ENCODE results near the gene CCNL1.

CCNL1 gene

GRCh38 chr3:157142315-157142714 is 17.6 kb downstream of the CCNL1 start:
- H3K4me3 ChIP-seq (ENCODE audit: low read length) = no peak overlapping the region
- TF ChIP-seq, protein P1, sequence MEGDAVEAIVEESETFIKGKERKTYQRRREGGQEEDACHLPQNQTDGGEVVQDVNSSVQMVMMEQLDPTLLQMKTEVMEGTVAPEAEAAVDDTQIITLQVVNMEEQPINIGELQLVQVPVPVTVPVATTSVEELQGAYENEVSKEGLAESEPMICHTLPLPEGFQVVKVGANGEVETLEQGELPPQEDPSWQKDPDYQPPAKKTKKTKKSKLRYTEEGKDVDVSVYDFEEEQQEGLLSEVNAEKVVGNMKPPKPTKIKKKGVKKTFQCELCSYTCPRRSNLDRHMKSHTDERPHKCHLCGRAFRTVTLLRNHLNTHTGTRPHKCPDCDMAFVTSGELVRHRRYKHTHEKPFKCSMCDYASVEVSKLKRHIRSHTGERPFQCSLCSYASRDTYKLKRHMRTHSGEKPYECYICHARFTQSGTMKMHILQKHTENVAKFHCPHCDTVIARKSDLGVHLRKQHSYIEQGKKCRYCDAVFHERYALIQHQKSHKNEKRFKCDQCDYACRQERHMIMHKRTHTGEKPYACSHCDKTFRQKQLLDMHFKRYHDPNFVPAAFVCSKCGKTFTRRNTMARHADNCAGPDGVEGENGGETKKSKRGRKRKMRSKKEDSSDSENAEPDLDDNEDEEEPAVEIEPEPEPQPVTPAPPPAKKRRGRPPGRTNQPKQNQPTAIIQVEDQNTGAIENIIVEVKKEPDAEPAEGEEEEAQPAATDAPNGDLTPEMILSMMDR (conservative IDR thresholded peaks at IDR 0.05; ENCODE audit: low read depth, low read length) = no peak
- no peak for DNase-seq (ENCODE audit: low read depth)

GRCh38 chr3:157139938-157140534 is 19.9 kb downstream of the CCNL1 start:
- TF ChIP-seq, protein P1 (conservative IDR thresholded peaks at IDR 0.05; ENCODE audit: low read depth, low read length) = no peak
- no peak overlapping the region for H3K4me3 ChIP-seq (ENCODE audit: low read length)
- DNase-seq (ENCODE audit: low read depth) = no peak

GRCh38 chr3:157136647-157137387 is 23.1 kb downstream of the CCNL1 start:
- no peak overlapping the region for H3K4me3 ChIP-seq (ENCODE audit: low read length)
- TF ChIP-seq, protein P1 (conservative IDR thresholded peaks at IDR 0.05; ENCODE audit: low read depth, low read length) = no peak
- peak; percentile 75 for DNase-seq (ENCODE audit: low read depth)

- no peak for DNase-seq (ENCODE audit: low read depth)
- TF ChIP-seq, protein P1 (conservative IDR thresholded peaks at IDR 0.05; ENCODE audit: low read depth, low read length) = peak; percentile 30
- no peak overlapping the region for H3K4me3 ChIP-seq (ENCODE audit: low read length)
Observed at GRCh38 chr3:157135671-157136396, 24.1 kb downstream of the CCNL1 start.

- H3K4me3 ChIP-seq (ENCODE audit: low read length) = no peak overlapping the region
- no peak for DNase-seq (ENCODE audit: low read depth)
- TF ChIP-seq, protein P1 (conservative IDR thresholded peaks at IDR 0.05; ENCODE audit: low read depth, low read length) = no peak
Observed at GRCh38 chr3:157134620-157135191, 25.2 kb downstream of the CCNL1 start.

DNA sequence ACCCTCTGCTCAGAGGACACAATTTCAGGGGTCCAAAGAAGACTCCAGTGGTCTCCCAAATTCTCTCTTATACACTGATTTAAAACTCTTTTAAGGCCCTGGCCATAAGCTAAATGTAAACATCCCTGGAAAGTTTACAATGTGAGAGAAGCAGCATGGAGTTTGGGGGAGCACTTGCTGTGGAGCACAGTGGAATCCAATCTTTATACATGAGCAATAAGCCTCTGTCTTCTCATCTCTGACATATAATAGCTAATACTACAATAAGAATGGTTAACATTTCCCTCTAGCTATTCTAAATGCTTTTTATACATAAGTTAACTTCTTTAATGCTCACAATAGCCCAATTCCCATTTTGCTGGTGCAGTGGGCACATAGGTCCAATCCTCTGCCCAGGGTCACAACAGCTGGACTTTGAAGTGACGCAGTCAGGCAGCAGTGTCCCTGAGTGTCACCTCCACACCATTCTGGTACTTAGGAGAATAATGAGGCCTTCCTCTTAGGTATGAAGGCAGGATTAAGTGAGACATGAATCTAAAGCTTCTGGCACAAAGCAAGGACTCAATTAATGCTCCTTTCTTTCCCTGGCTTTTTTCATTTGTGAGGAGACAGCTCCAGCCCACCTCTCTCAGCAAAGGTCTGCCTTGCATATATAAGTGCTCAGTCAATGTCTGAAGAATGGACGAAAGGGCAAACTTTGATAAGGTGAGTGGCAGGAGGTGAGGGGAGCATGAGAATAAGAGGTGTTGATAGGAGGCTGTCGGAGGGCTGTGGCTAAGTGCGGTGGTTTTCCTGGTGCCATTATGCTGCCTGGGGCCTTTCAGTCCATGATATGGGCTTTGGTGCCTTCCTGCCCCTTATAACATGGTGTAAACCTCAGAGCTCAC is 26.3 kb downstream of the CCNL1 start:
- no peak for DNase-seq (ENCODE audit: low read depth)
- TF ChIP-seq, protein P1 (conservative IDR thresholded peaks at IDR 0.05; ENCODE audit: low read depth, low read length) = no peak
- H3K4me3 ChIP-seq (ENCODE audit: low read length) = no peak overlapping the region

All from retinal pigment epithelial cell (primary cell).